ENCODE measurements around the gene PLCB1.

- no peak for TF ChIP-seq CTCF (conservative IDR thresholded peaks at IDR 0.05; ENCODE audit: low read depth, low read length)
- TF ChIP-seq EZH2 (IDR thresholded peaks at IDR 0.05; ENCODE audit: borderline replicate concordance, low read depth, low read length, poor library complexity, severe bottlenecking): no peak
These were observed 232.1 kb downstream of the PLCB1 start for GRCh38 chr20:8363970-8364733.
